Activated naive CD8-positive, alpha-beta T cell treated with anti-CD3 and anti-CD28 coated beads, Interleukin-2, amount 50 U/mL, for 24 hours (primary cell): ENCODE results near the gene MAP1LC3A.

Experiments
- ATAC-seq: fragments of 150-1000 bp; cut with Tn5 transposase; one replicate; pipeline ENCODE4 v1.10.0; 2021
- DNase-seq: peaks from one replicate; pipeline ENCODE4 v3.0.0; 2021
- H3K27ac Mint-ChIP-seq: one replicate; pipeline ENCODE4 v1.8.0; 2021; ENCODE audit warnings: mild to moderate bottlenecking, mixed read lengths
- H3K27me3 Mint-ChIP-seq: one replicate; pipeline ENCODE4 v1.8.0; 2021; ENCODE audit warnings: mixed read lengths
- H3K36me3 Mint-ChIP-seq: one replicate; pipeline ENCODE4 v1.8.0; 2021; ENCODE audit warnings: low read depth, mixed read lengths
- H3K4me1 Mint-ChIP-seq: one replicate; pipeline ENCODE4 v1.8.0; 2021; ENCODE audit warnings: mixed read lengths
- H3K4me3 Mint-ChIP-seq: one replicate; pipeline ENCODE4 v1.8.0; 2021; ENCODE audit warnings: mild to moderate bottlenecking, moderate library complexity, mixed read lengths
- H3K9me3 Mint-ChIP-seq: one replicate; pipeline ENCODE4 v1.8.0; 2021; ENCODE audit warnings: mixed read lengths

The MAP1LC3A gene

GRCh38 chr20:34581341-34582184 lies 23.0 kb downstream of the MAP1LC3A start:
- Mint-ChIP-seq H3K36me3 (peaks cover 22% of the 10 kb centered on the region), H3K27ac (peak overlapping the region; percentile 57), H3K27me3 (no peaks in the 10 kb centered on the region), H3K9me3 (no peaks in the 10 kb centered on the region), H3K4me1 (peaks cover 25% of the 10 kb centered on the region), H3K4me3 (no peak overlapping the region)
- peak; percentile 23 for DNase-seq
- ATAC-seq, result peak; percentile 93

DNA sequence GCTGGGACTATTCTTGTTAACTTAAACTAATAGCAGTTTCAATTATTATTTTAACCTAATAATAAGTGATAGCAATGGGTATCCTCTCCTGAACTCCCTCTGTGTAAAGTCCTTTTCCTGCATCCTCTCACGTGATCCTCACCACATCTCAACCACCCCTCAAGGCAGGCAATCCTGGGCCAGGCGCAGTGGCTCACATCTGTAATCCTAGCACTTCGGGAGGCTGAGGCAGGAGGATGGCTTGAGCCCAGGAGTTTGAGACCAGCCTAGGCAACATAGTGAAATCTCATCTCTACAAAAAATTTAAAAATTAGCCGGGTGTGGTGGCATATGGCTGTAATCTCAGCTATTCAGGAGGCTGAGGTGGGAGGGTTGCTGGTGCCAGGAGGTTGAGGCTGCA lies 23.7 kb downstream of the MAP1LC3A start:
- peaks cover 22% of the 10 kb centered on the region for H3K36me3 Mint-ChIP-seq
- H3K9me3 Mint-ChIP-seq, result no peaks in the 10 kb centered on the region
- H3K27ac Mint-ChIP-seq, result peak overlapping the region; percentile 57
- no peak for ATAC-seq
- peaks cover 25% of the 10 kb centered on the region for H3K4me1 Mint-ChIP-seq
- no peaks in the 10 kb centered on the region for H3K27me3 Mint-ChIP-seq
- no peak for DNase-seq
- no peak overlapping the region for H3K4me3 Mint-ChIP-seq

- DNase-seq (no peak), ATAC-seq (no peak)
- Mint-ChIP-seq H3K36me3 (peaks cover 22% of the 10 kb centered on the region), H3K27me3 (no peaks in the 10 kb centered on the region), H3K4me1 (peaks cover 25% of the 10 kb centered on the region), H3K27ac (no peak overlapping the region), H3K9me3 (no peaks in the 10 kb centered on the region), H3K4me3 (no peak overlapping the region)
Measured at GRCh38 chr20:34582911-34583310, 24.4 kb downstream of the MAP1LC3A start.

- Mint-ChIP-seq H3K36me3 (peaks cover 20% of the 10 kb centered on the region), H3K27me3 (no peaks in the 10 kb centered on the region), H3K4me1 (peaks cover 25% of the 10 kb centered on the region), H3K4me3 (no peak overlapping the region), H3K27ac (no peak overlapping the region), H3K9me3 (no peaks in the 10 kb centered on the region)
- DNase-seq (no peak), ATAC-seq (no peak)
Measured at GRCh38 chr20:34583544-34583943, 25.0 kb downstream of the MAP1LC3A start.

DNA sequence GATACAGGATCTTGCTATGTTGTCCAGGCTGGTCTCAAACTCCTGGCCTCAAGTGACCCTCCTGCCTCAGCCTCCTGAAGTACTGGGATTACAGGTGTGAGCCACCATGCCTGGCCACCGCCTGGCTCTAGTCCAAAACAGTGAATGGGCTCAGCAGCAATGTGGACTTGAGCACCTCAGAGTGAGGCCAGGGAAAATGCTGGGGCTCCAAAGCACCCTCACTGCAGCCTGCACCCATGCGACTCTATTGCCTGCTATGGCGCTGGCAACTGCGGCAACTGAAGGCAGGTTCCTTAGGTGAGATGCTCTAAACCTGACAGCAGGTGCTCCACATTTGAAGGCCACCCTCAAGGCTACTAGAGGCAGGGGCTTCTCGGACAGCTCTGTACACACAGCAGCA lies 26.5 kb downstream of the MAP1LC3A start:
- Mint-ChIP-seq H3K9me3 (no peaks in the 10 kb centered on the region), H3K4me1 (peaks cover 23% of the 10 kb centered on the region), H3K27me3 (no peaks in the 10 kb centered on the region), H3K27ac (no peak overlapping the region), H3K4me3 (no peak overlapping the region), H3K36me3 (peaks cover 14% of the 10 kb centered on the region)
- DNase-seq, result no peak
- no peak for ATAC-seq

- H3K27ac Mint-ChIP-seq, result no peak overlapping the region
- H3K4me3 Mint-ChIP-seq, result no peak overlapping the region
- peaks cover 4% of the 10 kb centered on the region for H3K36me3 Mint-ChIP-seq
- ATAC-seq, result no peak
- DNase-seq, result no peak
- no peaks in the 10 kb centered on the region for H3K9me3 Mint-ChIP-seq
- peaks cover 9% of the 10 kb centered on the region for H3K4me1 Mint-ChIP-seq
- H3K27me3 Mint-ChIP-seq, result no peaks in the 10 kb centered on the region
Measured at GRCh38 chr20:34586488-34587163, 28.1 kb downstream of the MAP1LC3A start.

GRCh38 chr20:34595377-34596184 lies 37.1 kb downstream of the MAP1LC3A start:
- DNase-seq, result no peak
- Mint-ChIP-seq H3K9me3 (no peaks in the 10 kb centered on the region), H3K27me3 (no peaks in the 10 kb centered on the region), H3K4me3 (no peak overlapping the region), H3K4me1 (no peaks in the 10 kb centered on the region), H3K27ac (no peak overlapping the region), H3K36me3 (no peaks in the 10 kb centered on the region)
- no peak for ATAC-seq

GRCh38 chr20:34600892-34601653 lies 42.6 kb downstream of the MAP1LC3A start:
- Mint-ChIP-seq H3K27me3 (no peaks in the 10 kb centered on the region), H3K9me3 (no peaks in the 10 kb centered on the region), H3K27ac (no peak overlapping the region), H3K4me3 (no peak overlapping the region), H3K36me3 (peaks cover 4% of the 10 kb centered on the region), H3K4me1 (no peaks in the 10 kb centered on the region)
- no peak for ATAC-seq
- no peak for DNase-seq

GRCh38 chr20:34604980-34605788 lies 46.7 kb downstream of the MAP1LC3A start:
- Mint-ChIP-seq H3K4me1 (no peaks in the 10 kb centered on the region), H3K36me3 (peaks cover 6% of the 10 kb centered on the region), H3K27me3 (no peaks in the 10 kb centered on the region), H3K4me3 (no peak overlapping the region), H3K27ac (no peak overlapping the region), H3K9me3 (no peaks in the 10 kb centered on the region)
- ATAC-seq, result no peak
- no peak for DNase-seq

GRCh38 chr20:34607066-34607465 lies 48.5 kb downstream of the MAP1LC3A start:
- Mint-ChIP-seq H3K4me1 (no peaks in the 10 kb centered on the region), H3K27ac (no peak overlapping the region), H3K36me3 (peaks cover 8% of the 10 kb centered on the region), H3K9me3 (no peaks in the 10 kb centered on the region), H3K4me3 (no peak overlapping the region), H3K27me3 (no peaks in the 10 kb centered on the region)
- DNase-seq (no peak), ATAC-seq (no peak)
